Keratinocyte (primary cell): ENCODE results near the gene ATP6V0B. TPM values are rescaled to one million over a fixed set of nuclear protein-coding genes. Genes with fewer than 3 reads are reported as not detected.

Experiments used
- DNase-seq: peaks from one replicate; pipeline ENCODE4 v3.0.0-alpha.2; 2011; ENCODE audit warnings: low read depth, missing footprints, low spot score
- FAIRE-seq: peaks from 2 replicates; lab custom pipeline; 2011; peaks lifted over from hg19 to GRCh38; lab: Jason Lieb, UNC
- H2AFZ ChIP-seq: 2 replicates; pipeline ENCODE4 v1.6.0; 2012; ENCODE audit warnings: low read length, control low read depth, inconsistent platforms; ENCODE audit not compliant: control insufficient read depth
- H3K27ac ChIP-seq: 2 replicates; pipeline ENCODE4 v1.5.1; 2011; ENCODE audit warnings: low read length; ENCODE audit not compliant: control insufficient read depth, insufficient read depth
- H3K27me3 ChIP-seq: 3 replicates; pipeline ENCODE4 v1.6.0; 2011; ENCODE audit warnings: low read length; ENCODE audit not compliant: control insufficient read depth, insufficient read depth; ENCODE audit errors: extremely low read depth
- H3K36me3 ChIP-seq, 2 experiments: 2 replicates in 1 of 2; 3 replicates in 1 of 2; pipeline ENCODE4 v1.5.1; 2011; ENCODE audit warnings: low read length in 2 of 2, mild to moderate bottlenecking in 1 of 2; ENCODE audit not compliant: control insufficient read depth in 2 of 2, insufficient read depth in 2 of 2; ENCODE audit errors: extremely low read depth in 1 of 2
- H3K4me1 ChIP-seq: 3 replicates; pipeline ENCODE4 v1.5.1; 2011; ENCODE audit warnings: low read length; ENCODE audit not compliant: control insufficient read depth, insufficient read depth; ENCODE audit errors: extremely low read depth
- H3K4me2 ChIP-seq: 3 replicates; pipeline ENCODE4 v1.6.0; 2011; ENCODE audit warnings: low read depth, low read length; ENCODE audit not compliant: control insufficient read depth, insufficient read depth; ENCODE audit errors: extremely low read depth
- H3K4me3 ChIP-seq, 3 experiments: fragments of 200-600 bp in 1 of 3; sonication (generic) in 1 of 3; 2 replicates in 2 of 3; 3 replicates in 1 of 3; pipeline ENCODE4 v1.5.1; 2011 to 2016; ENCODE audit warnings: low read length in 3 of 3, mild to moderate bottlenecking in 3 of 3, control low read depth in 2 of 3, inconsistent platforms in 1 of 3, low read depth in 1 of 3, mixed read lengths in 1 of 3, mixed run types in 1 of 3, moderate library complexity in 1 of 3; ENCODE audit not compliant: control insufficient read depth in 2 of 3, insufficient read depth in 2 of 3; ENCODE audit errors: extremely low read depth in 1 of 3
- H3K79me2 ChIP-seq: 2 replicates; pipeline ENCODE4 v1.6.0; 2012; ENCODE audit warnings: low read length; ENCODE audit not compliant: control insufficient read depth, insufficient read depth
- H3K9ac ChIP-seq: 3 replicates; pipeline ENCODE4 v1.6.0; 2011; ENCODE audit warnings: low read length; ENCODE audit not compliant: control insufficient read depth, insufficient read depth; ENCODE audit errors: extremely low read depth
- H3K9me1 ChIP-seq: 3 replicates; pipeline ENCODE4 v1.6.0; 2011; ENCODE audit warnings: low read length; ENCODE audit not compliant: control insufficient read depth, insufficient read depth; ENCODE audit errors: extremely low read depth
- H3K9me3 ChIP-seq: 2 replicates; pipeline ENCODE4 v1.5.1; 2012; ENCODE audit warnings: low read depth, low read length; ENCODE audit not compliant: control insufficient read depth
- H4K20me1 ChIP-seq: 3 replicates; pipeline ENCODE4 v1.6.0; 2011; ENCODE audit warnings: low read length; ENCODE audit not compliant: control insufficient read depth, insufficient read depth; ENCODE audit errors: extremely low read depth
- CTCF ChIP-seq, 3 experiments: IDR thresholded peaks in 1 of 3; conservative IDR thresholded peaks in 1 of 3; optimal IDR thresholded peaks in 1 of 3; 2 replicates in 2 of 3; 3 replicates in 1 of 3; pipeline versions ENCODE3 to v1.5.1; 2011; ENCODE audit warnings: low read length in 3 of 3, mild to moderate bottlenecking in 3 of 3, moderate library complexity in 2 of 3, control low read depth in 1 of 3, inconsistent platforms in 1 of 3; ENCODE audit not compliant: insufficient read depth in 2 of 3; ENCODE audit errors: extremely low read depth in 1 of 3
- EZH2 ChIP-seq: IDR thresholded peaks from one replicate; pipeline ENCODE4 v1.6.1; 2012; ENCODE audit warnings: inconsistent platforms, mild to moderate bottlenecking, low read length, moderate library complexity
- dilution Hi-C: fragments of 300-500 bp; cut with MboI; formaldehyde crosslinking; loops from one replicate; pipeline ENCODE4 v1.7.0; 2020; ENCODE audit warnings: low sequenced_read_pairs; ENCODE audit not compliant: extremely low pct_ligation_motif_present
- polyA plus RNA-seq, 5 experiments: library from polyadenylated mRNA; depleted of rRNA in 3 of 5; stranded (reverse) in 3 of 5; stranded (forward) in 1 of 5; unstranded in 1 of 5; fragments of >200 nt; gene quantifications; 1 replicate in 1 of 5; 2 replicates in 3 of 5; 3 replicates in 1 of 5; pipeline versions ENCODE4 v1.2.1 to v1.2.3, GENCODE V29; 2011 to 2012; ENCODE audit warnings: missing spikeins in 2 of 5, low read depth in 1 of 5, low replicate concordance in 1 of 5

The ATP6V0B gene
- polyA plus RNA-seq, 1 donor (not counting 4 experiments of a cell fraction or from before 2014, with no cell fraction given) = 195 TPM

GRCh38 chr1:43970911-43971310 lies 3.8 kb upstream of the ATP6V0B start:
- DNase-seq (no peak), FAIRE-seq (no peak)
- H3K4me3 ChIP-seq = peak overlapping the region; percentile 91 to 98 (median 97)
- dilution Hi-C loops = no loop called here
- H4K20me1 ChIP-seq = no peaks in the 10 kb centered on the region
- H3K36me3 ChIP-seq = peaks cover 20 to 30% of the 10 kb centered on the region in 2 experiments
- peaks cover 5% of the 10 kb centered on the region for H3K9me1 ChIP-seq
- H3K4me2 ChIP-seq = peak overlapping the region; percentile 85
- no peaks in the 10 kb centered on the region for H3K27me3 ChIP-seq
- peaks cover 20% of the 10 kb centered on the region for H3K4me1 ChIP-seq
- H3K27ac ChIP-seq = no peak overlapping the region
- no peaks in the 10 kb centered on the region for H3K9me3 ChIP-seq
- H3K9ac ChIP-seq = no peak overlapping the region
- no peak overlapping the region for H2AFZ ChIP-seq
- H3K79me2 ChIP-seq = peaks cover 29% of the 10 kb centered on the region
- TF ChIP-seq EZH2 (no peak), CTCF (optimal IDR thresholded peaks at IDR 0.05 in 1 of 3, IDR thresholded peaks at IDR 0.05 in 1 of 3, conservative IDR thresholded peaks at IDR 0.05 in 1 of 3; ENCODE audit: extremely low read depth in 1 of 3, insufficient read depth in 2 of 3, low read length in 3 of 3) (no peak)

GRCh38 chr1:43971336-43971980 lies 3.3 kb upstream of the ATP6V0B start:
- Histone ChIP-seq H3K4me1 (peaks cover 26% of the 10 kb centered on the region), H3K4me2 (peak overlapping the region; percentile 85), H2AFZ (no peak overlapping the region), H3K9me3 (no peaks in the 10 kb centered on the region), H3K36me3 (peaks cover 22 to 32% of the 10 kb centered on the region in 2 experiments), H3K9me1 (peaks cover 5% of the 10 kb centered on the region), H3K27ac (peak overlapping the region; percentile 3), H3K4me3 (no peak overlapping the region), H4K20me1 (no peaks in the 10 kb centered on the region), H3K79me2 (peaks cover 34% of the 10 kb centered on the region), H3K9ac (no peak overlapping the region), H3K27me3 (no peaks in the 10 kb centered on the region)
- FAIRE-seq = no peak
- dilution Hi-C loops = no loop called here
- DNase-seq = no peak
- no peak for TF ChIP-seq EZH2
- TF ChIP-seq CTCF (optimal IDR thresholded peaks at IDR 0.05 in 1 of 3, IDR thresholded peaks at IDR 0.05 in 1 of 3, conservative IDR thresholded peaks at IDR 0.05 in 1 of 3; ENCODE audit: extremely low read depth in 1 of 3, insufficient read depth in 2 of 3, low read length in 3 of 3) = no peak
